ENCODE measurements around the gene MED9. TPM values are rescaled to one million over a fixed set of nuclear protein-coding genes. Genes with fewer than 3 reads are reported as not detected.
A peak's percentile ranks its signal among the peaks of the same experiment; 100 is the strongest.

The MED9 gene
- total and polyA plus RNA-seq, 2 of the 8 experiments (the other 6 are each of a cell fraction or from before 2014, with no cell fraction given), result 15.8 to 19.7 TPM

DNA sequence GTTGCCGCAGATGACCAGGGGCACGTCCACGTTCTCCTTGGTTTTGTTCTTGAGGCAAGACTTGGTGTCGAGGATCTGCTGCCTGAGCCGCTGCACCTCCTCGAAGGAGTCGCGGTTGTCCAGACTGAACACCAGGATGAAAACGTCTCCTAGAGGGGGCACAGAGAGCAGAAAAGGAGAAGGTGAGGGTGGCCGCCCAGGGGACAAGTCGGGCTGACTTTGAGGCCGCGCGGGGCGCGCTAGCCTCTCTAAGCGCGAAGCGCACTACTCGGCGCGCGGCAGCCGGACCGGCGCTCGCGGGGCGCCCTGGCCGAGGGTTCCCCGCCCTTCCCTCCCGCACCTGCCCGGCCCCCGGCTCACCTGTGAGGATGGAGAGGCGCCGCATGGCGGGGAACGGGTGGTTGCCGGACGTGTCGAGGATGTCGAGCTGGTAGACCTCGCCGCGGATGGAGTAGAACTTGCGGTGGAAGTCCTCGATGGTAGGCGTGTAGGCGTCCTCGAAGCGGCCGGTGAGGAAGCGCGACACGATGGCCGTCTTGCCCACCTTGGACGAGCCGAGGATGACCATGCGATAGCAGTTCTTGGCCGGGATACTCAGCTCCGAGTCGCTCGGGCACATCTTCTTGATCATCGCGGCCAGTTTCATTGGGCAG is 18.9 kb downstream of the MED9 start (continued):
- no peak for TF ChIP-seq GTF2F1 (IDR thresholded peaks at IDR 0.05; ENCODE audit: borderline replicate concordance, low read depth, low read length)
- no peak for TF ChIP-seq RBBP5 (IDR thresholded peaks at IDR 0.05; ENCODE audit: borderline replicate concordance, low read depth, low read length)
- TF ChIP-seq KDM5A (IDR thresholded peaks at IDR 0.05; ENCODE audit: low read length), result no peak
- no peak for TF ChIP-seq BRCA1 (IDR thresholded peaks at IDR 0.05; ENCODE audit: low read depth, low read length)
- TF ChIP-seq HDAC2 (IDR thresholded peaks at IDR 0.05; ENCODE audit: borderline replicate concordance in 1 of 2, low read depth in 2 of 2, low read length in 2 of 2), result 0 out of 4 replicates have a peak, but pooled peaks of 1 of the 2 experiments have one; percentile 30
- TF ChIP-seq BCL11A (IDR thresholded peaks at IDR 0.05; ENCODE audit: low read depth in 2 of 2, low read length in 2 of 2), result no peak
- TF ChIP-seq, protein P1, sequence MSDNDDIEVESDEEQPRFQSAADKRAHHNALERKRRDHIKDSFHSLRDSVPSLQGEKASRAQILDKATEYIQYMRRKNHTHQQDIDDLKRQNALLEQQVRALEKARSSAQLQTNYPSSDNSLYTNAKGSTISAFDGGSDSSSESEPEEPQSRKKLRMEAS (IDR thresholded peaks at IDR 0.05), result peak; percentile 82
- TF ChIP-seq RAD21 (IDR thresholded peaks at IDR 0.05 in 1 of 2, conservative IDR thresholded peaks at IDR 0.05 in 1 of 2; ENCODE audit: low read depth in 2 of 2, low read length in 2 of 2), result no peak
- TF ChIP-seq CHD1 (IDR thresholded peaks at IDR 0.05; ENCODE audit: low read depth, low read length), result no peak
- TF ChIP-seq YY1 (IDR thresholded peaks at IDR 0.05; ENCODE audit: low read depth, low read length), result no peak
- no peak for TF ChIP-seq TBP (IDR thresholded peaks at IDR 0.05; ENCODE audit: low read depth, low read length)
- TF ChIP-seq, protein P2, sequence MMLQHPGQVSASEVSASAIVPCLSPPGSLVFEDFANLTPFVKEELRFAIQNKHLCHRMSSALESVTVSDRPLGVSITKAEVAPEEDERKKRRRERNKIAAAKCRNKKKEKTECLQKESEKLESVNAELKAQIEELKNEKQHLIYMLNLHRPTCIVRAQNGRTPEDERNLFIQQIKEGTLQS (IDR thresholded peaks at IDR 0.05; ENCODE audit: insufficient read depth, low read depth, low read length), result no peak
